Mucosa of descending colon (tissue), 3 donors: ENCODE measurements around the gene HOXC13. TPM values are rescaled to one million over a fixed set of nuclear protein-coding genes. Genes with fewer than 3 reads are reported as not detected.

Experiments used
- ATAC-seq: fragments of 200-7000 bp; cut with Tn5 transposase; one replicate; pipeline ENCODE4 v1.9.1; 2020; ENCODE audit warnings: mild to moderate bottlenecking, moderate library complexity
- DNase-seq, 3 donors: peaks; one replicate each; pipeline ENCODE4 v3.0.0-alpha.2; 2020
- H3K36me3 ChIP-seq: fragments of 200-600 bp; one replicate; pipeline ENCODE4 v1.8.0; 2021; ENCODE audit warnings: low read depth, mild to moderate bottlenecking
- H3K4me1 ChIP-seq: fragments of 200-600 bp; one replicate; pipeline ENCODE4 v1.8.0; 2021; ENCODE audit warnings: low read depth, mild to moderate bottlenecking
- H3K4me3 ChIP-seq: fragments of 200-600 bp; one replicate; pipeline ENCODE4 v1.8.0; 2021; ENCODE audit warnings: mild to moderate bottlenecking
- H3K9me3 ChIP-seq: fragments of 200-600 bp; one replicate; pipeline ENCODE4 v1.8.0; 2021; ENCODE audit warnings: mild to moderate bottlenecking
- intact Hi-C, 2 donors: fragments of 100-400 bp; cut with DNase I in 1 of 2; cut with micrococcal nuclease in 1 of 2; formaldehyde crosslinking; loops; one replicate each; pipeline versions ENCODE4 v1.11.0 to v1.11.1; 2022; cut with DNase I, micrococcal nuclease
- total RNA-seq, 3 donors: library from RNA; stranded (reverse); fragmentation: NEBNext Ultra II Directional in 2 of 3; extraction: Animal tissue kit (Norgen Biotek cat#: 25700) in 2 of 3; gene quantifications; one replicate each; pipeline versions ENCODE4 v1.2.1 to v1.2.4, GENCODE V29; 2021 to 2023
- TF ChIP-seq, protein P1 (sequence below): fragments of 200-600 bp; IDR thresholded peaks from one replicate; pipeline ENCODE4 v1.8.0; 2022; ENCODE audit warnings: antibody characterized with exemption, mild to moderate bottlenecking
- donor health status: DM: no; HTN: no; CAD: no; lungs with moderate emphysema.
- donor health status: DM: no; HTN: no; CAD: no.
- donor health status: DM: no; HTN: yes; CAD: no.

HOXC13 gene
- total RNA-seq, 3 donors from 2014 or later = not detected

DNA sequence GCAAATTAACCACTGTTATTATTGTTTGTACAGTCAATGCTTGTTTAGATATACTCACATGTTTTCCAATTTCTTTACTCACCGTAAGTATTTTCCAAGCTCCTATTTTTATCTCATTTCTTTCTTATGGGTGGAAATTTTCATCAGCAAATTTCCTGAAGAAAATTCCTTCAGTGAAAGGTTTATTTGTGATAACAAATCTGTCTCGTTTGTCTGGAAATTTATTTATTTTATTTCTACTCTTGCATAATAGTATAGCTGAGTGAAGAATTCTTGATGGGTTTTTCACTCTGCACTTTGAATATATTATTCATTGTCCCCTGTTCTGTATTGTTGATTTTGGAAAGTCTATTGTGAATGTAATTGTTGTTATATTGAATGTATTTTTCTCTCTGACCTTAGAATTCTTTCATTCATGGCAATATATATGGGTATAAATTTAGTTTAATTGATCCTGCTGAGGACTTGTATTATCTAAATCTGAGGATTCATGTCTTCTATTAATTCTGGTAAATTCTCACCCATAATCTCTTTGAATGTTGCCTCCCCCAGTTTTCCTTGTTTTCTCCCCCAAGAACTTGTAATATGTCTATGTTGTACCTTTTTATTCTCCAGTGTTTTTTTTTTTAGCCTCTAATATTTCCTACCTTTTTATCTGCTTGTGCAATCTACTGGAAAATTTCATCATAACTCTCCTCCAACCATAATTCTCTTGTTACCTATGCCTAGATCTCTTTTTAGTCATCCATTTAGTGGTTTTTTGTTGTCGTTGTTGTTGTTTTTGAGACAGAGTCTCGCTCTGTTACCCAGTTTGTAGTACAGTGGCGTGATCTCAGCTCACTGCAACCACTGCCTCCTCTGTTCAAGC is 21.6 kb upstream of the HOXC13 start:
- DNase-seq (no peak), ATAC-seq (no peak)
- TF ChIP-seq, protein P1, sequence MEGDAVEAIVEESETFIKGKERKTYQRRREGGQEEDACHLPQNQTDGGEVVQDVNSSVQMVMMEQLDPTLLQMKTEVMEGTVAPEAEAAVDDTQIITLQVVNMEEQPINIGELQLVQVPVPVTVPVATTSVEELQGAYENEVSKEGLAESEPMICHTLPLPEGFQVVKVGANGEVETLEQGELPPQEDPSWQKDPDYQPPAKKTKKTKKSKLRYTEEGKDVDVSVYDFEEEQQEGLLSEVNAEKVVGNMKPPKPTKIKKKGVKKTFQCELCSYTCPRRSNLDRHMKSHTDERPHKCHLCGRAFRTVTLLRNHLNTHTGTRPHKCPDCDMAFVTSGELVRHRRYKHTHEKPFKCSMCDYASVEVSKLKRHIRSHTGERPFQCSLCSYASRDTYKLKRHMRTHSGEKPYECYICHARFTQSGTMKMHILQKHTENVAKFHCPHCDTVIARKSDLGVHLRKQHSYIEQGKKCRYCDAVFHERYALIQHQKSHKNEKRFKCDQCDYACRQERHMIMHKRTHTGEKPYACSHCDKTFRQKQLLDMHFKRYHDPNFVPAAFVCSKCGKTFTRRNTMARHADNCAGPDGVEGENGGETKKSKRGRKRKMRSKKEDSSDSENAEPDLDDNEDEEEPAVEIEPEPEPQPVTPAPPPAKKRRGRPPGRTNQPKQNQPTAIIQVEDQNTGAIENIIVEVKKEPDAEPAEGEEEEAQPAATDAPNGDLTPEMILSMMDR = no peak
- no peaks in the 10 kb centered on the region for H3K36me3 ChIP-seq
- H3K4me1 ChIP-seq = no peaks in the 10 kb centered on the region
- no peaks in the 10 kb centered on the region for H3K9me3 ChIP-seq
- H3K4me3 ChIP-seq = no peak overlapping the region
- intact Hi-C loops = no loop called here

DNA sequence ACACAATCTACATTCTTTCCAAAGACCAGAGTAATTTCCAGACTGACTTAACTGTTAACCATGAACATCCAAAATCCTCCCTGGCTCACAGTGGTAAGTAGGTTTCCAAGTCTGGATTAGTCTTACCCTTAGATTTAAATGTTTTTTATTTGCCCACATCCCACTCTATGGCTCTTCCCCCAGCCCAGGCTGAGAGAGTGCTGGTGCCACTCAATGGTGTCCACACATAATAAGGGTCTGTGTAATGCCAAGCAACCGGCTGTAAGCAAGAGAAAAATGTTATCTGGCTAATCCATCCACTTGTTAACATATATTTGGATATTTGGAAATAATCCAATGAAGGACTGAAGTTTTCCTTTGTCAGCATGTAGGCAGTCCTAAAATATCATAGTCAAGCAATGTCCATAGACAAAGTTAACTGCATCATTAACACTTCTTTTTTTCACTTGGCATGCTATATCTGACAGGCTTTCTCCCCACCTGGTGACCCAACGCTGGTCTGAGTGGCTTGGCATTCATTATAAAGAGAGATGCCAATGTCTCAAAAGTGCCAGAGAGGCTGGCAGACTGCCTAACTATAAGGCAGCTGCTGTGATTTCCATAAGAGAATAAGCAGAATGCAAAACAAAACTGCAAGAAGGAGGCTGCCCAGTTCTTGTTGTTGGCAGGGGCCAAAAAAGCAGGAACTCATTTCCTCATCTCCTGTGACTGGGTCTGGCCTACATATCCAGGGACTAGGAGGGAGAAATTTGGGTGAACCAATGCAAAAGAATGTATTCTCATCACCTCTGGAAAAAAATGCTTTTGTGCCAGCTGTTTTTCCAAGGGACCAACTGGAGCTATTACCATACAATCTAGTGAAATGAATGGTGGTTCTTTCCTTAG is 13.9 kb upstream of the HOXC13 start:
- TF ChIP-seq, protein P1 = no peak
- intact Hi-C loops = no loop called here
- no peak for ATAC-seq

DNA sequence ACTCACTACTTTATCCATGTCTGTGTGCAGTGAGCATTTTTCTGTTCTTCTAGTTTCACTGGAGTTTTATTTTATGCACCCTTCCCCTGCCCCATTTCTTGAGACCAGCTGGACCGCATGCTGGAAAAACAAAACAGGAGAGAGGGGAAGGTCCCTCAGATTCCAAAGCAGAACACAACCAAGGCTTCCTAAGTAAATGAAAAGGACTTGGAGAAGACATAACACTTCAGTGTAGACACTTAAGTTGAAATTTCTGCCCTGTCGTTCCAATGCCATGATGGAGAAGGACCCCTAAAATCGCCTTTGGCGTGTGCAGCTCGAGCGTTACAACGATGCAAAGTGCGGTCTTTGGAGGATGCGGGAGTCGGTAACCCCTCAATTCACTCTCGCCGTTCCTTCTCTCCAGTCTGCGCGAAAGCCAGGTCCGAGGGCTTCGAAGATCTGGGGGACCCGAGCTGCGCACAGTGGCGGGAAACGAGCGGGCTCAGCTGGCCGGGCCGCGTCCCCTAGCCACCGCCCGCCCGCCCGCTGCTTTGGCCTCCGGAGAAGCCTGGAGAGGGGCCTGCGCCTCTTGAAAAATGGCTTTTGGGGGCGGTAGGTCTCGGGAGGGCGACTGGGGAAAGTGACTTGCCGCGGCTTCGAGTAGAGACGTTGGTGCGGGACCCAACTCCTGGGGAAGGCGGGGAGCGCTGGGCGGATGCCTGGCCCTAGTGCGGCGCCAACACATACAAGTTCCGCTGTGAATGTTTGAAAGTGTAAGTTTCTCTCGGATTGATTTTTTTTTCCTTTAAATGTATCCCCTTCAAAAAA is 11.2 kb upstream of the HOXC13 start:
- H3K36me3 ChIP-seq = no peaks in the 10 kb centered on the region
- DNase-seq (no peak), ATAC-seq (no peak)
- TF ChIP-seq, protein P1 = no peak
- no peaks in the 10 kb centered on the region for H3K4me1 ChIP-seq
- intact Hi-C loops = no loop called here
- no peak overlapping the region for H3K4me3 ChIP-seq
- H3K9me3 ChIP-seq = no peaks in the 10 kb centered on the region

More for the DNA sequence above, 13.9 kb upstream of the HOXC13 start:
- no peaks in the 10 kb centered on the region for H3K9me3 ChIP-seq
- no peaks in the 10 kb centered on the region for H3K4me1 ChIP-seq
- H3K36me3 ChIP-seq = no peaks in the 10 kb centered on the region
- no peak overlapping the region for H3K4me3 ChIP-seq
- DNase-seq = no peak

DNA sequence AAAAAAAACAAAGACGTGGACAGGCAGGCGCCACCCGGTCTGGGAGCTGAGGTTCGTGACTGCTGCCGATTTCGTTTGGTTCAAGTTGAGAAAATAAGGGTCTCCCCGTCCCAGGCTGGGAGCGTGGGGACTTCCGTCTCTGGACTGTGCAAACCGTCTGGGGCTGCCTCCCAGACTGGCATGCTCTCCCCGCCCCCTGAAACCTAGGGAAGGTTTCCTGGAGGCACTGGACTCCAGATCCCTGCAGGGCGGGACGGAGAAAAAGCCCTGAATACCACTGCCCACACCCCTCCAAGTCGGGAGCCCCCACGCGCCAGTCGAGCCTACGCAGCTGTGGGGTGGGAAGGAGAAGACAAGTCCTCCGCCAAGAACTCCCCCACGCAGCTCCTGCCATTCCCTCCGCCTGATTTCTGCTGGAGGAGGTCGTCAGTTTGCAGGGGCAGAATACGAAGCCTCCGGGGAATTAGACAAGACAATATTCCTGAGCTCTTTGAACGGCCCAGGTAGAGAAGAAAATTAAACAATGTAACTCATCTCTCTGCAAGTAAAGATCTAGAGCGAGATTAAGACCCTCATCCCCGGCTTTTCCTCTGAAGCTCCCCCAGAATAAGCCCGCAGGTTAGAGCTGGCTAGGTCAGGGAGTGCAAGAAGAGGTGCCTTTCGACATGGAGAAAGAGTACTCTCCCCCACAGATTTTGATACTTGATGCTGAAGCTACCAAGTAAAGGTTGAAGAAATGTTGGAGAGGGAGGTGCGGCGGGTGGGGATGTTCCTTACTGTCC is 10.4 kb upstream of the HOXC13 start:
- TF ChIP-seq, protein P1 = no peak
- Histone ChIP-seq H3K4me3 (no peak overlapping the region), H3K4me1 (no peaks in the 10 kb centered on the region), H3K9me3 (no peaks in the 10 kb centered on the region), H3K36me3 (no peaks in the 10 kb centered on the region)
- ATAC-seq (no peak), DNase-seq (no peak)
- intact Hi-C loops = no loop called here

DNA sequence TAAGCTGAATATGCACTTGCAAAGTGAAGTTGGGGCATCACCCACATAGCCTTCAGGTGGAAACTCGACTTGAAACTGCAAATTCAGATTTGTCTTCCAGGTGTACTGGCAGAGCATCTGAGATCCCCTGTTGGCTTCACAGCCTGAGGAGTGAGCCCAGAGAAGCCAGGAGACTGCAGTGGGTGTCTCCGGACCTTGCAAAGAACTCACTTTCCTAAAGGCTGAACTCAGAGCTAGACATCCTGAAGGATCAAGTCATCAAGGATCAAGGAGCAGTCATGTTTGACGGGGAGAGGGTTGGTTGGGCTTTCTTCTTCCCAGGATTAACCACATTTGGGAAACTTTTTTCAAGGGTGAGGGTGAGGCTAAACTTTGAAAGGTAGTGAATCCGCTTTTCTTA is 9.1 kb upstream of the HOXC13 start:
- TF ChIP-seq, protein P1 = no peak
- Histone ChIP-seq H3K36me3 (no peaks in the 10 kb centered on the region), H3K4me3 (no peak overlapping the region), H3K9me3 (no peaks in the 10 kb centered on the region), H3K4me1 (no peaks in the 10 kb centered on the region)
- no peak for DNase-seq
- ATAC-seq = no peak
- intact Hi-C loops = no loop called here
